ENCODE results near the gene PSMC4.

DNA sequence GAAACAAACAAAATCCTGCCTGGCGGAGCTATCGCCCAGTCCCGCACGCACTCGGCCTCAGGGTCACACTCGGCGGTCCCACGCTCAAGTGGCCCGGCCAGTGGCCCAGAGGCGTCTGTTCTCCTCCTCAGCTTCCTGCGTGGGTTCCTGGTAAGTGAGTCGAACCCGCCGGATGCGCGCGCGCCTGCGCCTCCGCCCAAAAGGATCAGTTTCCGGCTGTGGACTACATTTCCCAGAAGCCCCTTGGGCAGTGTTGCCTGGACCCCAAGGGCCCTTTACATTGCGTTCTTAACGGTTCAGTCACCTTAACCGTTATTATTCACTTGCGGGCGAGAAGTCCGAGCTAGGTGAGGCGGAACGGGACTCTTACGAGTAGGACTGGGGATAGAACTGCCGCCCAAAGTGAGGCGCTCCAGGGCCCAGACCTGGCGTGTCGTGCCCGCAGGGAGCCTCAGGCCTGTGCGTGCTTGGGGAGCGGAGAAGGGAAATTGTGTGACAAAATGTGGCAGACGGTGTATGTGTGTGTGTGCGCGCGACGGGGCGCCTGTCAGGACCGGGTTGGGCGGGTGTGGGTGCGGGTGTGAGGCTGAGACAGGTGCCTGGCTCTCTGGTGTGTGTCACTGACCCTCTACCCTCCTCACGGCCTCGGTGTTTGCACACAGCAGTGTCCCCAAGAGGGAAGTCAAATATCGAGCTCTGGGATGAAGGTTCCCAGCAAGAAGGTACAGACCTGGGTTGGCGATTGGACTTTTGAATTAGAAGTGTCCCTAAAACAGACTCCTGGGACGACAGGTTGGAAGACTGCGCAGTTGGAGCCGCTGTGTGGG lies 26.1 kb downstream of the PSMC4 start, which contains the start of gene ZNF546:
- TF ChIP-seq, protein P1, sequence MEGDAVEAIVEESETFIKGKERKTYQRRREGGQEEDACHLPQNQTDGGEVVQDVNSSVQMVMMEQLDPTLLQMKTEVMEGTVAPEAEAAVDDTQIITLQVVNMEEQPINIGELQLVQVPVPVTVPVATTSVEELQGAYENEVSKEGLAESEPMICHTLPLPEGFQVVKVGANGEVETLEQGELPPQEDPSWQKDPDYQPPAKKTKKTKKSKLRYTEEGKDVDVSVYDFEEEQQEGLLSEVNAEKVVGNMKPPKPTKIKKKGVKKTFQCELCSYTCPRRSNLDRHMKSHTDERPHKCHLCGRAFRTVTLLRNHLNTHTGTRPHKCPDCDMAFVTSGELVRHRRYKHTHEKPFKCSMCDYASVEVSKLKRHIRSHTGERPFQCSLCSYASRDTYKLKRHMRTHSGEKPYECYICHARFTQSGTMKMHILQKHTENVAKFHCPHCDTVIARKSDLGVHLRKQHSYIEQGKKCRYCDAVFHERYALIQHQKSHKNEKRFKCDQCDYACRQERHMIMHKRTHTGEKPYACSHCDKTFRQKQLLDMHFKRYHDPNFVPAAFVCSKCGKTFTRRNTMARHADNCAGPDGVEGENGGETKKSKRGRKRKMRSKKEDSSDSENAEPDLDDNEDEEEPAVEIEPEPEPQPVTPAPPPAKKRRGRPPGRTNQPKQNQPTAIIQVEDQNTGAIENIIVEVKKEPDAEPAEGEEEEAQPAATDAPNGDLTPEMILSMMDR (IDR thresholded peaks at IDR 0.05): peak in 1 of 7 experiments; percentile 8
- peak; percentile 47 to 89 (median 87) for TF ChIP-seq POLR2A (IDR thresholded peaks at IDR 0.05)
